NOMO-1 treated with dmso at 0.1 percent for 144 hours (cell line): Measurements from ENCODE around the gene HCFC1.

ENCODE experiments used
- DNase-seq: peaks from one replicate; lab custom pipeline; 2025; ENCODE audit not compliant: unreplicated experiment; lab: John Stamatoyannopoulos, UW

Gene HCFC1

GRCh38 chrX:153971450-153972367 lies at the start of gene HCFC1:
Gene HCFC1, minus strand, starts transcription at chrX:153971818. Its CDS starts 978 bp downstream, at chrX:153970840.
- DNase-seq, result peak; percentile 91

GRCh38 chrX:154021131-154021611 lies 49.6 kb upstream of the HCFC1 start:
- DNase-seq, result no peak

DNA sequence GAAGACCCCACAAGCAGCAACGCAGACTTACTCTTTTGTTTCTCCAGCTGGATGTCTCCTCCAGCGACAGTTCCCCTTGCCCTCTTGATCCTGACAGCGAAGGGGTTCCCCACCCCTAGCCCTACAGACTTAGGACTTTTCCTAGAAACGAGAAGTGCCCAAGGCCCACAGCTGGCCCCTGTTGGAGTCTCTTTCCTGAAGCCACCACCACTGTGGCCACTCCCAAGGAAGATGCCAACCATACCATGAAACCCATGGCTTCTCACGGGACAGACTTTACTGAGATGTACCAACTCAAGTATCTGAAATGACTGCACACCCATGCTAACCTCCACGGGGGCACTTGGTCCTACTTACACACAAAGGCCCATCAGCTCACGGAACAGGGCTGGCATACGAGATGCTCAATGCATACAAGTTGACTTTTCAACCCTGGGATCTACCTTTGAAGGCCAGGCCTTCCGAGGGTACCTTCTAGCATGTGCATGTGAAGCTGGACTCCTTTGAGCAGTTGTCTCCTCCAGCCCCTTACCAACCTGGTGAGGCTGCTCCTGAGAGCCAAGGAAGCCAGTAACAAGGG lies 49.0 kb upstream of the HCFC1 start:
- DNase-seq, result no peak

DNA sequence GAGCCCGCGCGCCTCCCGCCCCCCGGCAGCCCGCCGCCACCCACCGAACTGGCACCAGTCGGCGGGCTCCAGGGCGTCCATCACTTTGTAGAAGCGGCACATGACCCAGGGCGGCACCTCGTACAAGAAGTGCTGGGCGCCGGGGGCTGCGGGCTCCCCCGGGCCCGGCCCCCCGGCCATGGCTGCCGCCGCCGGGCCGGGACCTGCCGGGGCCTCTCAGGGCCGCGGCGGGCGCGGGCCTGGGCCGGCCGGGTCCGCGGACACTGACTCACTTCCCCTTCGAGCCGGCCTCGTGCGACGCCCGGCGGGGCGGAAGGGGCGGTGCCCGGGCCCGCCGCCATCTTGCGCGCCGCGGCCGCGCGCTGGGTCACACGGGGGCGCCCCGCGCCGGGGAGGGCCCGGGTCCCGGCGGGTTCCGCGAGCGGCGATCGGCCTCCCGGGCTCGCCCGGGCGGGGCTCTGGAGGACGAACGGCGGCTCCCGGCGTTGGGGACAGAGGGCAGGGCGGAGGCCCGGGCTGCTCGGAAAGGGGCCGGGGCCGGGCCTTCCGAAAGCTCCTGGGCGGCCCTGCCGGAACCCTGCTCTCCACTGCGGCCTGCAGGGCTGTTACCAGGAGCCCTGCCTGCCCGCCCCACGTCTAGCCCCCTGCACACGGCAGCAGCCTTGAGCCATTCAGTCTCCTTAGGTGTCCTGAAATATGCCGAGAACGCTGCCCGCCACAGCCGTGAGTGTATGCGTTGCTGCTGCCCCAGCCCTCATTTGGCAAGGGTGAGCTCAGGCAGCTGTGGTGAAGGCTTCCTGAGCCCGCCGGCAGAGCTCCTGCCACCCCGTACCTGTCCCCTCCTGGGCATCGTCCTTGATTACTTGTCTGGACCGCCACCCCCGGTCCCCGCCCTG lies 48.3 kb upstream of the HCFC1 start, which contains the start of gene IRAK1:
TSS of gene IRAK1 (minus strand) at position 270 of the 896 bp plus-strand sequence. CDS start at position 180, 90 bp downstream.
- peak; percentile 21 for DNase-seq

DNA sequence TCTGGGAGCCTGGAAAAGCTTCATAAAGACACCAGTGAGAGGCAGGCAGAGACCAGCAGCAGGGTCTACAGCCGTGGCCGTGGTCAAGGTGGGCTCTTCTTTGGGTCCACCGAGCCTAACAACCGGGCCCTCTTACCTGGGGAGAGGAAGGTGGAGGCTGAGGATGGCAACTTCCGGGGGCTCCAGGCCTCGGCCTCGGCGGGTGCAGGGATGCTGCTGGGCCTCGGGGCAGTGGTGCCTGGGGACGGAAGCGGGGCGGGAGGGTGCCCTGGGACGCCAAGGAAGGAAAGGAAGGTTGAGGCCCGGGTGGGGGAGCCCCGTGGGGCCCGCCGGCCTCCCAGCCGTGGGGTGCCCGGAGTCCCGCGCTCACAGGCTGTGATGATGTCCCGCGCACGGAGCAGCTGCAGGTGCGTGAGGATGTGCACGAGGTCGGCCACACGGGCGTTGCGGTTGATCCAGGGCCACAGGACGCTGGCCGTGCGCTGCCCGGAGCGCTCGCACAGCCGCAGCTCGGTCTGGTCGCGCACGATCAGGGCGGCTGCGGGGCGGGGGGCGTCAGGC lies 47.5 kb upstream of the HCFC1 start:
- no peak for DNase-seq

DNA sequence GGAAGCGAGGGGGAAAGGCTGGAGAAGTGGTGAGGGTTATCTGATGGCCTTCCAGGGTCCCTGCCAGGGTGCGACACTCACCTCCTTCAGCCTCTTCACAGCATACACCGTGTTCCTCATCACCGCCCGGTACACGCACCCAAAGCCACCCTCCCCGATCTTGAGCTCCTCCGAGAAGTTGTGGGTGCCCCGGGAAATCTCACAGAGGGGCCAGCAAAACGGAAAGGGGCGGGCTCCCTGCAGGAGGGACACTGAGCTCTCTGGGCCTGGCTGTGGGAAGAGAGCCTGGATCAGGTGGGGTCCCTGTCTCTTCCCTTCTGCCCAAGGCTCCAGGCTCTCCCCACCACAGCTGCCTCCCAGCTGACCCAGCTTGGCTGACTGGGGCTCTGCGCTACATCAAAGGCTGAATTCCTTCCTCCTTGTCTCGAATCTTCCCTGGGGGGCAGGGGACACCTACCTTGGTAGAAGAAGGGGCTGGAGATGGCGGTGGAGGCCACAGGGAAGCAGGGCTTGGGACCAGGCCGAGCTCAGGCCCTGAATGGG lies 47.0 kb upstream of the HCFC1 start:
- no peak for DNase-seq

DNA sequence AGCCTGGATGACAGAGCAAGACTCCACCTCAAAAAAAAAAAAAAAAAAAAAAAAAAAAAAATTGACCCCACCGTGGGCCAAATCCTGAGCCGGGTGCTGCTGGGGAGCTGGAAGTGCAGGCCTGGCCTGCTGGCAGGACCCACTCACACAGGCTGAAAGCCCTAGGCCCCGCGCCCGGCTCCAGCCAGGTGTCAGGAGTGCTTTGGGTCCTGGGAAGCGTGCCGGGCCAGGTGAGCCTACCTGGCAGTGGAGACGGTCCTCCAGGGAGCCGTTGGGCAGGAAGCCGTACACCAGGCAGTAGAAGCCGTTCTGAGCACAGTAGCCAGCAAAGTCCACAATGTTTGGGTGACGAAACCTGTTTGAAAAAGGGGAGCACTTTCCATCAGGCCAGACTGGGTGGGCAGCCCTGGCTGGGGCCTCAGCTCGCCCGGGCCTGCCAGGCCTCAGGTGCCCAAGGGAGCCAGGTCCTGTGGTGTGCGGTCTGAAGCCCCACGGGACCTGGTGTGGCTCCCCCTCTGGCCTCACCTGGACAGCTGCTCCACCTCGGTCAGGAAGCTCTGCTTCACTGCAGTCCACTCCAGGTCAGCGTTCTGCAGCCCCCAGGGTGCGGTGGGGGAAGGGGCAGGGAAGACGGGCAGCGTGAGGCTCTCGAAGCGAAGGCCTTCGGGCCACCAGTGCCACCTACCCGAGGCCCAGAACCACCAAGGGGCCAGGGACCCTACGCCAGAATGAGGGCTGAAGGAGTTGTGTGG lies 46.3 kb upstream of the HCFC1 start:
- no peak for DNase-seq

DNA sequence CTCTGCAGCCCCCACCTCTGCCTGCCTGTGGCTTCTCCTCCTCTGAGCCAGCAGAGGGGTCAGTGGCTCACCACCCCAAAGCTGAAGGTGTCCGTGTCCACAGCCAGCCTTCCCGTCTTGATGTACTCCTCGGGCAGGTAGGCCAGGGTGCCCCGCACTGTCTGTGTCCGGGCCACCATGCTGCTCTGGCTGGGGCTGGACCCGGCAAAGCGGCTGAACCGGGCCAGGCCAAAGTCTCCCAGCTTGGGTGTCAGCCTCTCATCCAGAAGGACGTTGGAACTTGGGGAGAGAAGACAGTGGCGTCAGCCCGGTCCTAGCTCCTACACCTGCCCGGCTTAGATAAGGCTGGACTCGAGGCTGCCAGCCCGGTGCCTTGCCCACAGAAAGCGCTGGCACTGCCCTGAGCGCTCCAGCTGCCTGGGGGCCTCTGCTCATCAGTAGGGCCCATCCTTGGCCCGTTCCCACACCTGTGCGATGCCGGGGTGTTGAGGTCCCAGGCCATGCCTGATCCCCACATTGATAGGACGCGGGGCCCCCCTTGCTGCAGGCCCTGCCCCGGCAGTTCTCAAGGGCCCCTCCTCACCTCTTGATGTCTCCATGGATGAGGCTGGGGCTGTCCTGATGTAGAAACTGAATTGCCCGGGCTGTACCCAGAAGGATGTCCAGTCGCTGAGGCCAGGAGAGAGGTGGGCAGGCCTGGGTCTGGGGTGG lies 44.9 kb upstream of the HCFC1 start:
- no peak for DNase-seq

- DNase-seq, result no peak
Measured at GRCh38 chrX:154015581-154016264, 44.1 kb upstream of the HCFC1 start.

GRCh38 chrX:154014429-154015380 lies 43.1 kb upstream of the HCFC1 start:
- DNase-seq, result no peak

DNA sequence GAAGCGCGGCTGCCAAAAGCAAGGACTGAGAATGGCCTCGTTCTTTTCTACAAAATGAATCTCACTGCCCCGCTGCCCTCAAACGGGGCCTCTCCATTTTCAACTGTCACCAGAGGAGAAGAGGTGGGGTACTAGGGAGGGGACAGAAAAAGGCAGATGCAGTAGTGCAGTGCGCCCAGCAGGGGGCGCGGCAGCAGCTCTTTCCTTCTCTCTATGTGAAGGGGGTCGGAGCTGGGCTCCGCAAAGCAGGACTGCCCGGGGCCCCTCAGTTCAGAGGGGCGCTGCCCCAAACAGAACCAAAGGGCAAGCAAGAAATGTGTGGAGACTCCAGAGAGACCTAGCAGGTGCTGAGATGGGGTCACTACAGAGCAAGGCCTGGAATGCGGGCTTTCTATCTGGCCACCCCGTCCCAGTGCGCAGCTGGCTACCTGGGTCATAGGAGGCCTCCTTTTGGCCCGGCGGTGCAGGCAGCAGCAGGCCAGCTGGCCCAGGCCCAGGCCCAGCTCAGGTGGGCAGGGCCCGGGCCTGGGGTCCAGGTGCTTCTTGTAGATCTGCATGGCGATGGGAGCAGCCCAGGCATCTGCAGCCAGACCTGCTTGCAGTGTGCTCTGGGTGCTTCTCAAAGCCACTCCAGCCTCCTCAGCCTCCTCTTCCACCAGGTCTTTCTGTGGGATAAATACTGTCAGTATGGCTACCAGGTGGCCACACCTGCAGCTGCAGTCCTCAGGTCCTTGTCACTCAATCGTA lies 42.2 kb upstream of the HCFC1 start:
- no peak for DNase-seq

GRCh38 chrX:154013001-154013421 lies 41.4 kb upstream of the HCFC1 start:
- no peak for DNase-seq

GRCh38 chrX:154012336-154012991 lies 40.8 kb upstream of the HCFC1 start:
- DNase-seq, result no peak

- no peak for DNase-seq
Measured at GRCh38 chrX:154011376-154012335, 40.0 kb upstream of the HCFC1 start.
